Measurements from ENCODE around the gene HK1.

The HK1 gene

GRCh38 chr10:69338547-69339450 is 60.5 kb downstream of the HK1 start:
- no peak overlapping the region for H3K4me3 ChIP-seq (ENCODE audit: low read depth, low read length)
- no peak for DNase-seq (ENCODE audit: low read depth)
- TF ChIP-seq CTCF (conservative IDR thresholded peaks at IDR 0.05; ENCODE audit: low read depth, low read length): no peak

- TF ChIP-seq CTCF (conservative IDR thresholded peaks at IDR 0.05; ENCODE audit: low read depth, low read length): no peak
- no peak for DNase-seq (ENCODE audit: low read depth)
Observed at GRCh38 chr10:69340695-69341094, 62.4 kb downstream of the HK1 start.

DNA sequence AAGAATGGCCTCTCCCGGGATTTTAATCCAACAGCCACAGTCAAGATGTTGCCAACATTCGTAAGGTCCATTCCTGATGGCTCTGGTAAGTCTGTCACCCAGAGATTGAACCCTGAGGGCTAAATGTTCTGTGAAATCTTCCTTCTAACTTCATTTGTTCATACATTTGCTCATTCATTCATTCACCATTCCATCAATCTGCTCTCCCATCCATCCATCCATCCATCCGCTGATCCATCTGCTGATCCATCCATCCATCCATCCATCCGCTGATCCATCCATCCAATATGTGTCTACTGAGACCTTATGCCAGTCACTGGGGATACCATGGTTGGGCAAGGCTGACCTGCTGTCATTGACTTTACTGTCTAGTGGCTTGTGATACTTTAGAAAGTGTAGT is 65.6 kb downstream of the HK1 start:
- H3K4me3 ChIP-seq (ENCODE audit: low read depth, low read length): no peak overlapping the region
- DNase-seq (ENCODE audit: low read depth): no peak
- TF ChIP-seq CTCF (conservative IDR thresholded peaks at IDR 0.05; ENCODE audit: low read depth, low read length): no peak

More at GRCh38 chr10:69340695-69341094, 62.4 kb downstream of the HK1 start:
- H3K4me3 ChIP-seq (ENCODE audit: low read depth, low read length): no peak overlapping the region

DNA sequence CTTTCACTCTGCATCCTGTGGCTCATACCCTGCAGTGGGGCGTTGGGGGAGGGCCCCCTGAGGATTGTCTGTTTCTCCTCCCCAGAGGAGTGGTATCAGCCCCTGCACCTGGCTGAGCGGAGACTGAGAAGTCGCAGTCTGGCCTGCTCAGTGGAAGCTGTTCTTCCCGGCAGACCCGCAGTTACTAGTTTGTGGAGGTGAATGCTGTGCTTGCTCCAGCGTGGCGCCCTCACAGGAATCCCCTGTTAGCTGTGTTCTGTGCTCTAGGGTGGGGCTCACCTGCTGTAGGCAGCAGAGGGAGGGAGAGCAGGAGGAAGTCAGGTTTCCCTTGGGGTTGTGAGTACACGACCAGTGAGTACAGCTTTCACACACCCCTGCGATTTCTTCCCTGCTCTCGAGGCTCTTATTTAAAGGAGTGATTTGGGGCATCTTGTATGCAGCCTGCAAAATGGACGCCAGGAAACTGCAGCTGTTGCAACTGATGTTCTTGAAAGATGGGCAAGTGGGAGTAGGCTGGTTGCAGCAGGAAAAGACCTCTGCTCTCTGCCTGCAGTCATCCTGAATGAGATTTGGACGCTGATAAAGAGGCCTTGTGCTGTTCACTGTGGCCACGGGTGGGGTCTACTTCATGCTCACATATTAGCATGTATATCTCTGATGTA is 66.4 kb downstream of the HK1 start:
- no peak for TF ChIP-seq CTCF (conservative IDR thresholded peaks at IDR 0.05; ENCODE audit: low read depth, low read length)
- no peak for DNase-seq (ENCODE audit: low read depth)
- no peak overlapping the region for H3K4me3 ChIP-seq (ENCODE audit: low read depth, low read length)

- DNase-seq (ENCODE audit: low read depth): no peak
- TF ChIP-seq CTCF (conservative IDR thresholded peaks at IDR 0.05; ENCODE audit: low read depth, low read length): no peak
- H3K4me3 ChIP-seq (ENCODE audit: low read depth, low read length): no peak overlapping the region
Observed at GRCh38 chr10:69345402-69345801, 67.1 kb downstream of the HK1 start.

DNA sequence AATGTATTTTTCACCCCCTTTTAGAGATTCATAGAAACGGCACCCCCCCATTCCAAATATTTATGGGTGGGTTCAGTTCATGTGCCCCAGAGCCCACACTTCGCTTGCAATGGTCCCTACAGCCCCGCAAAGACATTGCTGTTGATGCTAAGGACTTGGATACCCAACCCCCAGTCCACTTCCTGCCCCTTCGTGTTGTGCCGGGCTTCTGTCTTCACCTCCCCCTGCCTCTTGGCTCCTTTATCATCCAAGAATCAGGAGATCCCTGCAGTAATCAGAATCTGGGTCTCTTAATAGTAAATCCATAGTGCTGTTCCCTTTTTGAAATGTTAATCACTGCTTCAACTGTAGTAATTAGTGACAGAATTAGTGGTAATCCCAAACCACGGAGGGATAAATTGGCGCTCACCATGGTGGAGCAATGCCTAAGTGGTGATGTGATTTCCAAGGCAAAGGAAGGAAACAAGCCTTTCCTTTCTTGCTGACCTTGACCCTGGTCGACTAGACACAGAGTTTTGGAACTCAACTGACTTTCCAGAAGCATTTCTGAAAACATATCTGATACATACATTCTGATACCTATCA is 67.7 kb downstream of the HK1 start:
- no peak overlapping the region for H3K4me3 ChIP-seq (ENCODE audit: low read depth, low read length)
- DNase-seq (ENCODE audit: low read depth): peak; percentile 33

More for the DNA sequence above, 67.7 kb downstream of the HK1 start:
- no peak for TF ChIP-seq CTCF (conservative IDR thresholded peaks at IDR 0.05; ENCODE audit: low read depth, low read length)

Measured in choroid plexus epithelial cell (primary cell).